Activated T-helper 1 cell treated with anti-CD3 and anti-CD28 coated beads, Interleukin-12 subunit alpha, Interleukin-12 subunit beta, Interleukin-2, Interleukin-4 antibody, amounts not matched to agents 30 ng/mL and 10 ng/mL and 1 ng/mL, durations not matched to agents 14 hours and 24 hours and 36 hours (primary cell): ENCODE results near the gene RBM39. TPM values are rescaled to one million over a fixed set of nuclear protein-coding genes. Genes with fewer than 3 reads are reported as not detected.
"Not testable (repeated sequence)": the region's sequence is repeated elsewhere in the genome, so short reads cannot be mapped to it uniquely, and the experiment has no call there.

ENCODE experiments used
- DNase-seq: peaks from one replicate; pipeline ENCODE4 v3.0.0; 2021; ENCODE audit warnings: low spot score
- H3K27ac Mint-ChIP-seq: one replicate; pipeline ENCODE4 v1.8.0; 2021; ENCODE audit warnings: mild to moderate bottlenecking, mixed read lengths
- H3K27me3 Mint-ChIP-seq: one replicate; pipeline ENCODE4 v1.8.0; 2022; ENCODE audit warnings: mild to moderate bottlenecking, moderate library complexity, mixed read lengths; ENCODE audit not compliant: insufficient read depth
- H3K36me3 Mint-ChIP-seq: one replicate; pipeline ENCODE4 v1.8.0; 2021; ENCODE audit warnings: low read depth, mixed read lengths
- H3K4me1 Mint-ChIP-seq: one replicate; pipeline ENCODE4 v1.8.0; 2021; ENCODE audit warnings: low read depth, mixed read lengths
- H3K4me3 Mint-ChIP-seq: one replicate; pipeline ENCODE4 v1.8.0; 2021; ENCODE audit warnings: mild to moderate bottlenecking, moderate library complexity, mixed read lengths
- H3K9me3 Mint-ChIP-seq: one replicate; pipeline ENCODE4 v1.8.0; 2021; ENCODE audit warnings: mixed read lengths
- intact Hi-C: fragments of 100-400 bp; cut with micrococcal nuclease; formaldehyde crosslinking; loops from one replicate; pipeline ENCODE4 v1.15.1; 2024
- total RNA-seq: library from RNA; stranded (reverse); gene quantifications from 2 replicates; pipeline ENCODE4 v1.2.3, GENCODE V29; 2022

Gene RBM39
- total RNA-seq = 349 and 357 TPM in 2 replicates

- H3K4me1 Mint-ChIP-seq = peaks cover 40% of the 10 kb centered on the region
Observed at GRCh38 chr20:35741892-35742740, at the start of gene RBM39. Gene RBM39 (minus strand): TSS chr20:35742260. CDS start chr20:35740874, 1,386 bp downstream.

GRCh38 chr20:35791821-35792220 lies 49.8 kb upstream of the RBM39 start:
- Mint-ChIP-seq H3K4me3 (no peak overlapping the region), H3K27ac (no peak overlapping the region)
- no peak for DNase-seq

More at GRCh38 chr20:35741892-35742740, at the start of gene RBM39:
- H3K36me3 Mint-ChIP-seq = peaks cover 30% of the 10 kb centered on the region
- H3K4me3 Mint-ChIP-seq = peak within 1 kb of the TSS; percentile 98
- H3K27me3 Mint-ChIP-seq = no peaks in the 10 kb centered on the region
- intact Hi-C loops = loop anchor here (1.0 to 10.0 kb wide), 8 partner anchors 29 to 853 kb away; partner anchors contain the start of genes CPNE1, ERGIC3, NFS1 and RBM12
- no peaks in the 10 kb centered on the region for H3K9me3 Mint-ChIP-seq
- DNase-seq = peak; percentile 100
- peak within 1 kb of the TSS; percentile 99 for H3K27ac Mint-ChIP-seq

GRCh38 chr20:35791097-35791496 lies 49.0 kb upstream of the RBM39 start:
- Mint-ChIP-seq H3K27ac (no peak overlapping the region), H3K27me3 (no peaks in the 10 kb centered on the region), H3K4me3 (no peak overlapping the region), H3K4me1 (peaks cover 5% of the 10 kb centered on the region), H3K9me3 (no peaks in the 10 kb centered on the region), H3K36me3 (peaks cover 4% of the 10 kb centered on the region)
- intact Hi-C loops = no loop called here
- DNase-seq = no peak

More at GRCh38 chr20:35791821-35792220, 49.8 kb upstream of the RBM39 start:
- intact Hi-C loops = no loop called here
- H3K9me3 Mint-ChIP-seq = no peaks in the 10 kb centered on the region
- H3K27me3 Mint-ChIP-seq = no peaks in the 10 kb centered on the region
- H3K4me1 Mint-ChIP-seq = peaks cover 11% of the 10 kb centered on the region
- H3K36me3 Mint-ChIP-seq = peaks cover 4% of the 10 kb centered on the region

GRCh38 chr20:35788796-35789195 lies 46.7 kb upstream of the RBM39 start:
- H3K27ac Mint-ChIP-seq = no peak overlapping the region
- no peaks in the 10 kb centered on the region for H3K9me3 Mint-ChIP-seq
- no peaks in the 10 kb centered on the region for H3K27me3 Mint-ChIP-seq
- H3K4me3 Mint-ChIP-seq = no peak overlapping the region
- peaks cover 4% of the 10 kb centered on the region for H3K36me3 Mint-ChIP-seq
- peaks cover 5% of the 10 kb centered on the region for H3K4me1 Mint-ChIP-seq
- intact Hi-C loops = no loop called here
- no peak for DNase-seq

GRCh38 chr20:35785541-35785940 lies 43.5 kb upstream of the RBM39 start:
- DNase-seq, H3K4me1 Mint-ChIP-seq, H3K27me3 Mint-ChIP-seq, intact Hi-C loops, H3K9me3 Mint-ChIP-seq, H3K27ac Mint-ChIP-seq, H3K4me3 Mint-ChIP-seq, H3K36me3 Mint-ChIP-seq: not testable (repeated sequence)

- H3K27me3 Mint-ChIP-seq, DNase-seq, H3K4me1 Mint-ChIP-seq, H3K36me3 Mint-ChIP-seq, H3K9me3 Mint-ChIP-seq, intact Hi-C loops, H3K4me3 Mint-ChIP-seq, H3K27ac Mint-ChIP-seq: not testable (repeated sequence)
Observed at GRCh38 chr20:35783811-35784210, 41.8 kb upstream of the RBM39 start.

GRCh38 chr20:35776513-35777101 lies 34.5 kb upstream of the RBM39 start:
- Mint-ChIP-seq H3K36me3 (peaks cover 27% of the 10 kb centered on the region), H3K27me3 (no peaks in the 10 kb centered on the region), H3K9me3 (peaks cover 2% of the 10 kb centered on the region), H3K27ac (peak overlapping the region; percentile 6), H3K4me1 (peaks cover 42% of the 10 kb centered on the region), H3K4me3 (no peak overlapping the region)
- intact Hi-C loops = no loop called here
- DNase-seq = no peak

GRCh38 chr20:35774391-35774790 lies 32.3 kb upstream of the RBM39 start:
- DNase-seq = no peak
- Mint-ChIP-seq H3K9me3 (peaks cover 6% of the 10 kb centered on the region), H3K36me3 (peaks cover 28% of the 10 kb centered on the region), H3K27me3 (no peaks in the 10 kb centered on the region), H3K4me3 (peak overlapping the region; percentile 94), H3K4me1 (peaks cover 50% of the 10 kb centered on the region), H3K27ac (peak overlapping the region; percentile 70)
- intact Hi-C loops = no loop called here

GRCh38 chr20:35773154-35773751 lies 31.2 kb upstream of the RBM39 start:
- DNase-seq = peak; percentile 46
- peak overlapping the region; percentile 95 for H3K27ac Mint-ChIP-seq
- H3K27me3 Mint-ChIP-seq = no peaks in the 10 kb centered on the region
- H3K4me1 Mint-ChIP-seq = peaks cover 61% of the 10 kb centered on the region
- peaks cover 24% of the 10 kb centered on the region for H3K36me3 Mint-ChIP-seq
- peak overlapping the region; percentile 94 for H3K4me3 Mint-ChIP-seq
- intact Hi-C loops = loop anchor here (2.0 kb wide), 2 partner anchors 74 to 154 kb away; partner anchors contain the start of genes NFS1 and ROMO1
- H3K9me3 Mint-ChIP-seq = peaks cover 6% of the 10 kb centered on the region

- peaks cover 66% of the 10 kb centered on the region for H3K4me1 Mint-ChIP-seq
- peak overlapping the region; percentile 94 for H3K4me3 Mint-ChIP-seq
- H3K27ac Mint-ChIP-seq = peak overlapping the region; percentile 95
Observed at GRCh38 chr20:35772563-35773058, 30.6 kb upstream of the RBM39 start.

GRCh38 chr20:35771689-35772562 lies 29.9 kb upstream of the RBM39 start, which contains the start of gene PHF20:
Gene PHF20 (plus strand): TSS chr20:35772015. CDS start chr20:35801523, 29,508 bp downstream.
- Mint-ChIP-seq H3K4me1 (peaks cover 60% of the 10 kb centered on the region), H3K4me3 (peak within 1 kb of the TSS; percentile 94), H3K27me3 (no peaks in the 10 kb centered on the region), H3K36me3 (peaks cover 25% of the 10 kb centered on the region), H3K9me3 (peaks cover 6% of the 10 kb centered on the region), H3K27ac (peak within 1 kb of the TSS; percentile 95)
- intact Hi-C loops = loop anchor here (1.0 to 2.0 kb wide), 5 partner anchors 30 to 318 kb away; partner anchors contain the start of genes NFS1, RBM39, ROMO1 and SCAND1
- DNase-seq = peak; percentile 98

More at GRCh38 chr20:35772563-35773058, 30.6 kb upstream of the RBM39 start:
- Mint-ChIP-seq H3K9me3 (peaks cover 6% of the 10 kb centered on the region), H3K27me3 (no peaks in the 10 kb centered on the region), H3K36me3 (peaks cover 26% of the 10 kb centered on the region)
- DNase-seq = no peak
- intact Hi-C loops = loop anchor here (1.0 to 2.0 kb wide), 3 partner anchors 74 to 182 kb away; partner anchors contain the start of genes NFS1, ROMO1 and SCAND1

- Mint-ChIP-seq H3K9me3 (peaks cover 6% of the 10 kb centered on the region), H3K36me3 (peaks cover 21% of the 10 kb centered on the region), H3K27ac (peak overlapping the region; percentile 88), H3K27me3 (no peaks in the 10 kb centered on the region), H3K4me3 (peak overlapping the region; percentile 71), H3K4me1 (peaks cover 54% of the 10 kb centered on the region)
- intact Hi-C loops = loop anchor here (1.0 kb wide), 2 partner anchors 29 to 317 kb away; partner anchors contain the start of gene RBM39
- no peak for DNase-seq
Observed at GRCh38 chr20:35771367-35771688, 29.3 kb upstream of the RBM39 start.
